GM19351 (cell line): ENCODE measurements around the gene TMEM117.
A peak's percentile ranks its signal among the peaks of the same experiment; 100 is the strongest.
"Not testable (repeated sequence)": the region's sequence is repeated elsewhere in the genome, so short reads cannot be mapped to it uniquely, and the experiment has no call there.

Experiments
- ATAC-seq: cut with Tn5 transposase; IDR thresholded peaks from one replicate; pipeline ENCODE4 v1.9.1; 2021; ENCODE audit warnings: mild to moderate bottlenecking, moderate library complexity; ENCODE audit not compliant: unreplicated experiment

The TMEM117 gene

GRCh38 chr12:44015333-44015941, 179.6 kb downstream of the TMEM117 start:
- ATAC-seq, result peak; percentile 78

- ATAC-seq, result no peak
Observed at GRCh38 chr12:44017216-44017615, 181.3 kb downstream of the TMEM117 start.

GRCh38 chr12:44019118-44019517, 183.2 kb downstream of the TMEM117 start:
- ATAC-seq, result no peak

- no peak for ATAC-seq
Observed at GRCh38 chr12:44020555-44020954, 184.7 kb downstream of the TMEM117 start.

GRCh38 chr12:44021471-44021971, 185.6 kb downstream of the TMEM117 start:
- ATAC-seq, result peak; percentile 89

- ATAC-seq, result no peak
Observed at GRCh38 chr12:44025499-44025898, 189.6 kb downstream of the TMEM117 start.

- no peak for ATAC-seq
Observed at GRCh38 chr12:44026046-44026445, 190.2 kb downstream of the TMEM117 start.

- not testable (repeated sequence) for ATAC-seq
Observed at GRCh38 chr12:44026926-44027325, 191.0 kb downstream of the TMEM117 start.

GRCh38 chr12:44029194-44029593, 193.3 kb downstream of the TMEM117 start:
- ATAC-seq, result no peak

GRCh38 chr12:44031472-44032185, 195.7 kb downstream of the TMEM117 start:
- ATAC-seq, result no peak

GRCh38 chr12:44034906-44035305, 199.0 kb downstream of the TMEM117 start:
- ATAC-seq, result no peak

GRCh38 chr12:44036875-44037443, 201.1 kb downstream of the TMEM117 start:
- ATAC-seq, result no peak

GRCh38 chr12:44038411-44038810, 202.5 kb downstream of the TMEM117 start:
- ATAC-seq, result no peak

GRCh38 chr12:44044491-44044890, 208.6 kb downstream of the TMEM117 start:
- ATAC-seq, result not testable (repeated sequence)

- ATAC-seq, result no peak
Observed at GRCh38 chr12:44046732-44047417, 211.0 kb downstream of the TMEM117 start.

GRCh38 chr12:44052554-44052953, 216.7 kb downstream of the TMEM117 start:
- ATAC-seq, result no peak

GRCh38 chr12:44053549-44054127, 217.8 kb downstream of the TMEM117 start:
- no peak for ATAC-seq

GRCh38 chr12:44054281-44054680, 218.4 kb downstream of the TMEM117 start:
- no peak for ATAC-seq

- no peak for ATAC-seq
Observed at GRCh38 chr12:44058366-44058765, 222.5 kb downstream of the TMEM117 start.

GRCh38 chr12:44059476-44059875, 223.6 kb downstream of the TMEM117 start:
- ATAC-seq, result no peak

GRCh38 chr12:44063671-44064070, 227.8 kb downstream of the TMEM117 start:
- ATAC-seq, result no peak
